Activated effector memory CD4-positive, alpha-beta T cell treated with Interleukin-2 at 50 U/mL for 16 hours (primary cell): ENCODE data around the gene LPCAT3.
A peak's percentile ranks its signal among the peaks of the same experiment; 100 is the strongest.

Experiments
- DNase-seq: peaks from one replicate; pipeline ENCODE4 v3.0.0-alpha.2; 2020

Gene LPCAT3

DNA sequence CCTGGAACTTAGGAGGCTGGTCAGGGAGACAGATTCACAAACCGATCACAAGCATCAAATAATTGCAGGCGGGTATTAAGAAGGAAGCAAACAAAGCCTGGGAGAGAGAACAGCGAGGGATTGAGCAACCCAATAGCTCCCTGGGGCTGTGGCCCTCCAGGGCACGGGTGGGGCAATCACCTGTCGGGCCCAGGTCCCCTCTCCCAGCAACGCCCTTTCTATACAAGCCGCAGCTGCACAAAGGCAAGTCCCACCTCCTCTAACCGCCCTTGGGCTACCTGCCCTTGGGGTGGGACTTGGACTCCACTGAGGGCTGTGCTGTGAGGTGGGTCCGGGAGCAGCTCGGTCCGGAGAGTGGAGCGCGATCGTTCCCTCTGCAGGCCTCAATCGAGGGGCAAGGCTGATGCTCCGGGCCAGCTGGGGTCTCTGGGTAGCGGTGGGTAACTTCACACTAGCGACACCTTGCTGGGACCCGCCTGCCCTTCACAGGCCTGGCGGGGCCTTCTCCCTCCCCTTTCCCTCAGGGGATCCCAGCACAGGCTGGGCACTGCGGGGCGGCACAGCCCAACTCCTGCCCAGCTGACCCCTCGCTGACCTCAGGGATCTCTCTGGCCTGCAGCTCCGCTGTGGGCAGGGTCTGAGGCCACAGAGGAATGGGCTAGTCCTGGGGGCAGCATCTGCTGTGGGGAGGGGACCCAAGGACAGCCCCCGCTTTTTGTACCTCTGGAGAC is 55.8 kb downstream of the LPCAT3 start:
- DNase-seq, result no peak

- DNase-seq, result no peak
Observed at GRCh38 chr12:6961695-6962284, 56.5 kb downstream of the LPCAT3 start.

DNA sequence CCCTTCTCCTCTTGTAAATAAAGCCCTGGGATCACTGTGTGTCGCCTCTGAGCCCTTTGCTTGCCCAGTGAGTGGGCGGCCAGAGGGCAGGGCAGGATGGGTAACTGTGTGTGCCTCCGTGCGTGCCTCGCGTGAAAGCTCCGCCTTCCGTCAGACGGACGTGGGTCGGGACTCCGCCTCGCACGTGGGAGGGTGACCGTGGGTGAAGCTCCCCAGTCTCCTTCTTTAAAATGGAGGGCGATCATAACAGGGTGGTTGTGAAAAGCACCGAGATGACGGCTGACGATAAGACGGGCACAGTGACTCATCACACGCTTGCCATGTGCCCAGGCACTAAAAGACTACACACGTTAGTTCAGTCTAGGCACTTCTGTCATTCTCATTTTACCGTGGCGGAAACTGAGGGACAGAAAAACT is 57.0 kb downstream of the LPCAT3 start:
- DNase-seq, result peak; percentile 88

- no peak for DNase-seq
Observed at GRCh38 chr12:6960593-6961277, 57.5 kb downstream of the LPCAT3 start.

GRCh38 chr12:6959805-6960592 is 58.3 kb downstream of the LPCAT3 start:
- no peak for DNase-seq

DNA sequence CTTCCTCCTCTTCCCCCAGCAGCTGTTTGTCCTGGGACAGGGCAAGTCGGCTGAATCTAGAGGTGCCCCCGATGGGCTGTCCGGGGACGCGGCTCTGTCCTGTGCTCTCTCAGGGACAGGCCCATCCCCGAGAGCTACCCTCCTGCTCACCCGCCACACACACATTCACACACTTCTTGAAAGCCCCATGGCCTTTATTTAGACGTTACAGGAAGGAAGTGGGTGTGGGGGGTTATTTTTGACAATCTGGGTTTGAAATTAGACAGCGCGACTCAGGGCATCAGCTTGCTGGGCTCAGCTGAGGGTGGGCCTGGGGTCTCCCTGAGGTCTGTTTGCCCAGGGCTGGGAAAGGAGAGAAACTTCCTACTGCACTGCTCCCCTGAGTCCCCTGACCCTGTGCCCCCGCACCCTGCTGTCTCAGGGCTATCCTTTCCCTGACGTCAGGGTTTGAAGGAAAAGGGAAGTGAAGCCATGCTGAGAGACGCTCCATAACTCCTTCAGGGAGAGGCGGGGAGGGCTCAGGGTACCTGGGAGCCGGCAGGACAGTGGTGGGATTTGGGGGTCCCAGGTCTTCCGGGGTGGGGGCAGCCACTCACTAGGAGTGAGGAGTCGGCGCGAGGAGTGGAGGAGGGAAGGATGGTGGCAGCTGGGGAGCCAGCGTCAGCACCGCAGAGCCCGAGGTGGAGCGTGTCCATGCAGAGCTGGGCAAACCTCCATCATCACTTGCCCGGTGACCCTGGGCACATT is 59.0 kb downstream of the LPCAT3 start:
- DNase-seq, result peak; percentile 64

- no peak for DNase-seq
Observed at GRCh38 chr12:6958609-6959057, 59.6 kb downstream of the LPCAT3 start.

DNA sequence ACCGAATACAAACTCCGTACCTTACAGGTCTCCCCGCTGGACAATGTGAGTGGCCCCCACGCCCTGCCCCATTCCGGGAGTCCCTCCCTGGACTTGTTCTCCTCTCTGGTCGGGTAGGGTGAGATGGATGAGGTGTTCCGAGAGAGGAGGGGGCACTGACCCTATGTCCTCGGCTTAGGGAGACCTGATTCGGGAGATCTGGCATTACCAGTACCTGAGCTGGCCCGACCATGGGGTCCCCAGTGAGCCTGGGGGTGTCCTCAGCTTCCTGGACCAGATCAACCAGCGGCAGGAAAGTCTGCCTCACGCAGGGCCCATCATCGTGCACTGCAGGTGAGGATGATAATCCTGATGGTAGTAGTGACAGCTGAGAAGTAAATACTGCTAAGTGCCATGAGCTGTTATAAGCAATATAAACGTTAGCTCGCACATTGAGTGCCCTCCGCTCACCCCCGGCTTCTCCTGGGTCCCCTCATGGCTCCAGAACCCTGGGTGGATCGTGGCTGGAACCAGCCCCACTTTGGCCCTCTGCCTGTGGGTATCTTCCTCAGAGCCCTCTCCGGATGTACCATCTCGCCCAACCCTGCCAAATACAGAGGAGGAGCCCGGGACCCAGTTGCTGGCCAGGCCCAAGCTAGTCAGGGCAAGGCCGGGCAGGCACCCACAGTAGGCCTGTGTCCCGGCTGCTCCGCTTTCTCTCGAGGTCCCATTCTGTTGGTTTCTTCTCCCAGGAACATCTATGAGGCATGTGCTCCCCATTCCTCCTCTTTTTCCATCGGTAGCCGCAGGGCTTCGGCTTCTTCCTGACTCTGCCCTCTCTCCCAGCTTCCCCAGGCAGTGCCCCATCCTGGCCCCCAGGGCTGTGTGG is 60.3 kb downstream of the LPCAT3 start:
- DNase-seq, result no peak

- no peak for DNase-seq
Observed at GRCh38 chr12:6957151-6957701, 61.0 kb downstream of the LPCAT3 start.

- no peak for DNase-seq
Observed at GRCh38 chr12:6956021-6956727, 62.1 kb downstream of the LPCAT3 start.

DNA sequence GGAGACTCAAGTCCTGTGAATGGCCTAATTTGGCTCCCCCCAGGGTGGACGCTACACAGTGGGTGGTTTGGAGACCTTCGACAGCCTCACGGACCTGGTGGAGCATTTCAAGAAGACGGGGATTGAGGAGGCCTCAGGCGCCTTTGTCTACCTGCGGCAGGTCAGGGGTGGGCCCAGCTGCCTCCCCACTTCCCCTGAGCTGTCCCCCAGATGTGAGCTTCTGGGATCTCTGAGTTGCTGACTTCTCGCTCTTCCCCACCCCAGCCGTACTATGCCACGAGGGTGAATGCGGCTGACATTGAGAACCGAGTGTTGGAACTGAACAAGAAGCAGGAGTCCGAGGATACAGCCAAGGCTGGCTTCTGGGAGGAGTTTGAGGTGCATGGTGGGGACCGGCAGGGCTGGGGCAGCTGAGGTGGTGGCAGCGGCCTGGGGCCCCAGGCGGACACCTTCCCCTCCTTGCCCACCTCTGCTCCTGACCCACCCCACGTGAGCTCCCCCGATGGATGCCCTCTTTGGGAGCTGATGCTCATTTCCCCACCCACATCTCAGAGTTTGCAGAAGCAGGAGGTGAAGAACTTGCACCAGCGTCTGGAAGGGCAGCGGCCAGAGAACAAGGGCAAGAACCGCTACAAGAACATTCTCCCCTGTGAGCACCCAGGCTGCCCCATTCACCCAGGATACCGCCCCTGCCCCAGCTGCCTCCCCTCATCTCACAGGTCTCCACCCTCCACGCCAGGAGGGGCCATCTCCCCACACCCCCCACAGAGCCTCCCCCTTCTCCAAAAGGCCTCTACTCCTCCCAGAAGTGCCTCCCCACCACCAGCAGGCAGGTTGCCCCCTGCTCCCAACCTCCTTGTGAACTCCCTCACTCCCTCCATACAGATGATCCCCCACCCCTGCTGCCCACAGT is 62.9 kb downstream of the LPCAT3 start:
- DNase-seq, result no peak

- no peak for DNase-seq
Observed at GRCh38 chr12:6954316-6955107, 63.8 kb downstream of the LPCAT3 start.

DNA sequence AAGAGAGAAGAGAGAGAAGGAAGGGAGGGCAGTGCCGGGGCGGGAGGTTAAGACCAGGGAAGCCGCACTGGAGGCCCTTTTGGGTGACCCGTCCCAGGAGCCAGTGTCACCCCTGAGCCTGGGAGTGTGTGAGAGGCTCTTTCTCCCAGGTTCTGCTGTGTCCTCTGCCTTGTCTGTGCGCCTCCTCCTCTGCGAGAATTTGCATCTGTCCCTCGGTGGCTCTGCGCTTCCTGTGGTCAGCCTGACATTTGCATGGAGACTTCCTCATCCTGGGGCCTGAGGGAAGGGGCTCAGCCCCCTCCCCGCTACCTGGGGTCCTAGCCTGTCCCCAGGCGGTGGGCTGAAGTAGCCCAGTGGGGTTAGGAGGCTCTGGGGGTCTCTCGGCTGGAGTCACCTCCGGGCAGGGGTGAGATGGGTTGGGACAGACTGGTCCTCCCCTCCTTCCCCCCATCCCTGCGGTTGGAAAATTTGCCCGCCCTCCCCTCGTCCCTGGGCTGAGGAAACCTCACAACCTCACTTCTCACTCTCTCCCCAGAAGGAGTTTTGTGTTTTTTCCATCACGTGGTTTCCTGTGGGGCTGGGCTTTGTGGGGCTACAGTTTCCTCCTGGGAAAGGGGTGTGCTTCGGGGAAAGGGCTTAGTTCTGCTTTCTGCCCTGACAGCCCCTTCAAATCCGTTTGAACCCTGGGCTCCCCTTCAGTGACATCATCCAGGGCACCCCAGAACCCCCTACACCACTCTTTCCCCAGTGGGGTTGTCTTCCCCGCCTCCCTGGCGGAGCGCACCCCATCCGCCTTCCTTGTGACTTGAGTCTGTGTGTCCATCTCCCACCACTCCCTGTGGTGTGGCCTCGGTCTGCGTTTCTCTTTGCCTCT is 64.6 kb downstream of the LPCAT3 start:
- peak; percentile 69 for DNase-seq

- no peak for DNase-seq
Observed at GRCh38 chr12:6952863-6953441, 65.3 kb downstream of the LPCAT3 start.

- DNase-seq, result no peak
Observed at GRCh38 chr12:6952121-6952862, 66.0 kb downstream of the LPCAT3 start.

- no peak for DNase-seq
Observed at GRCh38 chr12:6951551-6952120, 66.6 kb downstream of the LPCAT3 start.
